Aorta (tissue), 4 donors: ENCODE data around the gene PDIA5. TPM values are rescaled to one million over a fixed set of nuclear protein-coding genes. Genes with fewer than 3 reads are reported as not detected.

Experiments used
- microRNA-seq, 2 donors: library from miRNA; unstranded; fragments of <30 nt; microRNA quantifications; one replicate each; pipeline ENCODE4 v1.2.0, GENCODE V29; 2020
- polyA plus RNA-seq, 2 donors: library from polyadenylated mRNA; stranded (reverse); fragments of 200-250 nt; gene quantifications; one replicate each; pipeline ENCODE4 v1.2.3, GENCODE V29; 2013
- total RNA-seq, 2 donors: library from RNA; stranded (reverse); fragmentation: NEBNext Ultra II Directional; extraction: Animal tissue kit (Norgen Biotek cat#: 25700); gene quantifications; one replicate each; pipeline ENCODE4 v1.2.1, GENCODE V29; 2021
- donor health status: healthy with polysubstance abuse.
- donor health status: Bipolar disorder and iron deficiency.
- donor health status: DM: no; HTN: no; CAD: no.
- donor health status: DM: yes; HTN: yes; CAD: no.

The PDIA5 gene
- total and polyA plus RNA-seq, 4 donors: 8.6 to 50.4 (median 30.4) TPM

Small RNAs within 50 kb of the gene (microRNA-seq; reads per million reads assigned to microRNA genes)
- gene MIR7110: 0 to 0.60 reads per million in 2 donors

Other genes with a start within 250 kb of the PDIA5 start
- 1 to 10 TPM in 1 of 2 donors, under 1 TPM in 1; 0.81 to 4.9 TPM for gene SEMA5B, start 39.3 kb upstream of the PDIA5 start, total RNA-seq
- gene SEMA5B, start 39.3 kb upstream of the PDIA5 start, polyA plus RNA-seq: 1 to 10 TPM in 1 of 2 donors, under 1 TPM in 1; under 0.01 to 1.0 TPM
- 10 to 100 TPM; 16.1 to 17.3 TPM for gene SEC22A, start 134.9 kb downstream of the PDIA5 start, total RNA-seq
- gene SEC22A, start 134.9 kb downstream of the PDIA5 start, polyA plus RNA-seq: 10 to 100 TPM; 10.2 to 11.0 TPM